GM23338 (cell line): ENCODE results near the gene SPINK14. TPM values are rescaled to one million over a fixed set of nuclear protein-coding genes. Genes with fewer than 3 reads are reported as not detected.

Source experiments
- ATAC-seq: fragments of 200-7000 bp; cut with Tn5 transposase; 3 replicates; pipeline ENCODE4 v1.9.1; 2020
- DNase-seq: peaks from one replicate; pipeline ENCODE4 v3.0.0-alpha.2; 2015; ENCODE audit warnings: low spot score
- H2AFZ ChIP-seq: fragments of 200-600 bp; sonication (generic); 2 replicates; pipeline ENCODE4 v1.8.0; 2016; ENCODE audit warnings: antibody characterized with exemption, mild to moderate bottlenecking, moderate library complexity
- H3F3A ChIP-seq: fragments of 200-600 bp; sonication (generic); replicated peaks from 2 replicates; pipeline ENCODE4 v1.8.0; 2017; ENCODE audit warnings: antibody characterized with exemption, mixed run types, low read depth
- H3K27ac ChIP-seq: fragments of 200-600 bp; sonication (generic); 2 replicates; pipeline ENCODE4 v1.6.1; 2016; ENCODE audit warnings: low read depth
- H3K27me3 ChIP-seq: fragments of 200-600 bp; sonication (generic); 2 replicates; pipeline ENCODE4 v1.8.0; 2016; ENCODE audit warnings: mild to moderate bottlenecking, mixed run types, moderate library complexity; ENCODE audit not compliant: insufficient read depth
- H3K36me3 ChIP-seq: fragments of 200-600 bp; sonication (generic); 2 replicates; pipeline ENCODE4 v1.8.0; 2016; ENCODE audit warnings: mild to moderate bottlenecking; ENCODE audit not compliant: insufficient read depth
- H3K4me1 ChIP-seq: fragments of 200-600 bp; sonication (generic); 2 replicates; pipeline ENCODE4 v1.8.0; 2016; ENCODE audit warnings: mild to moderate bottlenecking, moderate library complexity; ENCODE audit not compliant: insufficient read depth
- H3K4me2 ChIP-seq: fragments of 200-600 bp; sonication (generic); 2 replicates; pipeline ENCODE4 v1.7.1; 2017; ENCODE audit warnings: mixed run types
- H3K4me3 ChIP-seq: fragments of 200-600 bp; sonication (generic); 2 replicates; pipeline ENCODE4 v1.6.1; 2016; ENCODE audit warnings: mixed run types
- H3K79me2 ChIP-seq: fragments of 200-600 bp; sonication (generic); replicated peaks from 2 replicates; pipeline ENCODE4 v1.8.0; 2017; ENCODE audit warnings: mild to moderate bottlenecking; ENCODE audit not compliant: insufficient read depth
- H3K9me2 ChIP-seq: fragments of 200-600 bp; sonication (generic); 2 replicates; pipeline ENCODE4 v1.8.0; 2017; ENCODE audit not compliant: insufficient read depth
- H4K20me1 ChIP-seq: fragments of 200-600 bp; sonication (generic); replicated peaks from 2 replicates; pipeline ENCODE4 v1.8.0; 2017; ENCODE audit warnings: mild to moderate bottlenecking; ENCODE audit not compliant: insufficient read depth
- H3K27ac Mint-ChIP-seq: 2 replicates; pipeline ENCODE4 v1.8.0; 2020; ENCODE audit warnings: inconsistent platforms, mild to moderate bottlenecking, moderate library complexity, mixed read lengths
- H3K27me3 Mint-ChIP-seq: 3 replicates; pipeline ENCODE4 v1.8.0; 2022; ENCODE audit warnings: low read depth, mild to moderate bottlenecking, moderate library complexity, mixed read lengths, inconsistent platforms; ENCODE audit not compliant: insufficient read depth, poor library complexity
- H3K36me3 Mint-ChIP-seq: 3 replicates; pipeline ENCODE4 v1.8.0; 2021; ENCODE audit warnings: low read depth, mild to moderate bottlenecking, inconsistent platforms, moderate library complexity, mixed read lengths
- H3K4me1 Mint-ChIP-seq: 3 replicates; pipeline ENCODE4 v1.8.0; 2020; ENCODE audit warnings: mild to moderate bottlenecking, inconsistent platforms, mixed read lengths
- H3K4me3 Mint-ChIP-seq: 3 replicates; pipeline ENCODE4 v1.8.0; 2021; ENCODE audit warnings: moderate library complexity, mild to moderate bottlenecking, inconsistent platforms, mixed read lengths
- H3K9me3 Mint-ChIP-seq: 3 replicates; pipeline ENCODE4 v1.8.0; 2020; ENCODE audit warnings: moderate library complexity, mild to moderate bottlenecking, inconsistent platforms, mixed read lengths
- CREB1 ChIP-seq: fragments of 250-450 bp; sonication (Bioruptor Pico); IDR thresholded peaks from 2 replicates; pipeline ENCODE4 v1.5.0; 2020; ENCODE audit warnings: low read depth, mild to moderate bottlenecking, moderate library complexity
- CTCF ChIP-seq, 2 experiments: fragments of 200-600 bp in 1 of 2; sonication (generic) in 1 of 2; conservative IDR thresholded peaks; 2 replicates each; pipeline versions ENCODE4 v1.5.1 to v1.6.1; 2016 to 2017; ENCODE audit warnings: antibody characterized with exemption in 2 of 2, low read depth in 2 of 2, mild to moderate bottlenecking in 2 of 2, moderate library complexity in 1 of 2
- ETS1 ChIP-seq: IDR thresholded peaks from 2 replicates; pipeline ENCODE4 v1.6.1; 2016; ENCODE audit warnings: antibody characterized with exemption
- EZH2 ChIP-seq: fragments of 200-600 bp; sonication (generic); IDR thresholded peaks from one replicate; pipeline ENCODE4 v1.8.0; 2017; ENCODE audit warnings: antibody characterized with exemption, mild to moderate bottlenecking, low read depth; ENCODE audit not compliant: unreplicated experiment
- EZH2phosphoT487 ChIP-seq: fragments of 200-600 bp; sonication (generic); IDR thresholded peaks from one replicate; pipeline ENCODE4 v1.8.1; 2018; ENCODE audit warnings: antibody characterized with exemption; ENCODE audit not compliant: unreplicated experiment
- JUNB ChIP-seq: IDR thresholded peaks from one replicate; pipeline ENCODE4 v1.6.1; 2016; ENCODE audit warnings: antibody characterized with exemption; ENCODE audit not compliant: unreplicated experiment
- NANOG ChIP-seq: IDR thresholded peaks from 2 replicates; pipeline ENCODE4 v1.6.1; 2016; ENCODE audit warnings: antibody characterized with exemption, borderline replicate concordance
- POLR2AphosphoS5 ChIP-seq: IDR thresholded peaks from 2 replicates; pipeline ENCODE4 v1.6.1; 2016; ENCODE audit warnings: antibody characterized with exemption, low read depth
- REST ChIP-seq: IDR thresholded peaks from one replicate; pipeline ENCODE4 v1.6.1; 2018; ENCODE audit warnings: antibody characterized with exemption; ENCODE audit not compliant: unreplicated experiment
- STAT1 ChIP-seq: IDR thresholded peaks from one replicate; pipeline ENCODE4 v1.6.1; 2016; ENCODE audit warnings: antibody characterized with exemption; ENCODE audit not compliant: unreplicated experiment
- ZNF114 ChIP-seq: fragments of 250-450 bp; sonication (Bioruptor Pico); IDR thresholded peaks from 2 replicates; pipeline ENCODE4 v1.5.0; 2020; ENCODE audit warnings: mild to moderate bottlenecking, moderate library complexity
- ZNF331 ChIP-seq: fragments of 250-450 bp; sonication (Bioruptor Pico); IDR thresholded peaks from 2 replicates; pipeline ENCODE4 v1.5.0; 2020; ENCODE audit warnings: low read depth, mild to moderate bottlenecking, moderate library complexity
- ZNF462 ChIP-seq: fragments of 250-450 bp; sonication (Bioruptor Pico); IDR thresholded peaks from 2 replicates; pipeline ENCODE4 v1.5.0; 2020; ENCODE audit warnings: mild to moderate bottlenecking, moderate library complexity
- polyA plus RNA-seq: library from polyadenylated mRNA; unstranded; fragments of >200 nt; fragmentation: Nextera tagmentation; extraction: Ambion mirVana; gene quantifications from 2 replicates; pipeline ENCODE4 v1.2.1, GENCODE V29; 2016
- total RNA-seq: library from RNA; depleted of rRNA; stranded (reverse); fragments of >200 nt; shearing (Covaris generic); gene quantifications from 2 replicates; pipeline ENCODE4 v1.2.3, GENCODE V29; 2014

SPINK14 gene
- total and polyA plus RNA-seq, 2 experiments from 2014 or later, result not detected

- no peak overlapping the region for H3K4me3 Mint-ChIP-seq
- Histone ChIP-seq H3K27me3 (no peaks in the 10 kb centered on the region), H3K4me3 (no peak overlapping the region), H3K4me2 (no peak overlapping the region), H3K36me3 (no peaks in the 10 kb centered on the region), H3K79me2 (no peaks in the 10 kb centered on the region), H3K9me2 (no peaks in the 10 kb centered on the region), H4K20me1 (no peaks in the 10 kb centered on the region), H2AFZ (no peak overlapping the region), H3F3A (no peaks in the 10 kb centered on the region), H3K4me1 (no peaks in the 10 kb centered on the region), H3K27ac (no peak overlapping the region)
- H3K9me3 Mint-ChIP-seq, result no peaks in the 10 kb centered on the region
- H3K36me3 Mint-ChIP-seq, result no peaks in the 10 kb centered on the region
- no peak overlapping the region for H3K27ac Mint-ChIP-seq
- no peak for DNase-seq
- TF ChIP-seq REST (no peak), CREB1 (no peak), ZNF114 (CRISPR knock-in tag) (no peak), JUNB (no peak), NANOG (no peak), ZNF331 (no peak), POLR2AphosphoS5 (no peak), ZNF462 (CRISPR knock-in tag) (no peak), EZH2phosphoT487 (no peak), EZH2 (no peak), CTCF (conservative IDR thresholded peaks at IDR 0.05; ENCODE audit: low read depth in 2 of 2) (no peak), ETS1 (no peak), STAT1 (no peak)
- no peak for ATAC-seq
- H3K27me3 Mint-ChIP-seq, result no peaks in the 10 kb centered on the region
- H3K4me1 Mint-ChIP-seq, result no peaks in the 10 kb centered on the region
These were observed 39.9 kb downstream of the SPINK14 start for GRCh38 chr5:148208226-148208625.
